Stimulated activated CD4-positive, alpha-beta T cell treated with anti-CD3 and anti-CD28 coated beads, Interleukin-15, amount 100 ng/mL, for 48 hours (primary cell): Measurements from ENCODE around the gene CCDC87.
"Not testable (repeated sequence)": the region's sequence is repeated elsewhere in the genome, so short reads cannot be mapped to it uniquely, and the experiment has no call there.

ENCODE experiments used
- DNase-seq, 2 donors: peaks; one replicate each; pipeline ENCODE4 v3.0.0-alpha.2; 2020; ENCODE audit warnings: low read depth in 2 of 2

Gene CCDC87

DNA sequence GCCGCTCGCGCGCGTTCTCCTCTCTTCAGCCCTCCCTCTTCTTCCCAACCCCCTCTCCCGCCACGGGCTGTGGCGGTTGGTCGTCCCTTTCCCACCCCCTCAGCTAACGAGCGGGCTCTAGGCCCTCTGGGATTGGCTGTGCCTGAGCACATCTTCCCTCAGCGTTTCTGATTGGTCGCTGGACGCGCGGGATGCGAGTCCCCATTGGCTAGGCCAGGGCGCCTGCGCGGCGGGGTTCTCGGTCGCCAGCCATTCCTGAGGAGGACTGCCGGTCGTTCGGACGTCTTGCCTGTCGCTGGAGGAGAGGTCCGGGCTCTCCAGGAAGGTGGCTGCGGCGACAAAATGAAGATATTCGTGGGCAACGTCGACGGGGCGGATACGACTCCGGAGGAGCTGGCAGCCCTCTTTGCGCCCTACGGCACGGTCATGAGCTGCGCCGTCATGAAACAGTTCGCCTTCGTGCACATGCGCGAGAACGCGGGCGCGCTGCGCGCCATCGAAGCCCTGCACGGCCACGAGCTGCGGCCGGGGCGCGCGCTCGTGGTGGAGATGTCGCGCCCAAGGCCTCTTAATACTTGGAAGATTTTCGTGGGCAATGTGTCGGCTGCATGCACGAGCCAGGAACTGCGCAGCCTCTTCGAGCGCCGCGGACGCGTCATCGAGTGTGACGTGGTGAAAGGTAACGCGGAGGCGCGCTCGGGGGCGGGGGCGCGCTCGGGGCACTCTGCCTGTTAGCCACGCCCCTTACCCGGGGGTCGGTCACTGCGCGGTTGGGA lies 23.7 kb upstream of the CCDC87 start, which contains the start of gene RBM14:
Gene RBM14, plus strand, starts transcription at position 252 of the 776 bp plus-strand sequence. Its CDS starts 91 bp downstream, at position 343.
- DNase-seq: peak; percentile 97 to 99

DNA sequence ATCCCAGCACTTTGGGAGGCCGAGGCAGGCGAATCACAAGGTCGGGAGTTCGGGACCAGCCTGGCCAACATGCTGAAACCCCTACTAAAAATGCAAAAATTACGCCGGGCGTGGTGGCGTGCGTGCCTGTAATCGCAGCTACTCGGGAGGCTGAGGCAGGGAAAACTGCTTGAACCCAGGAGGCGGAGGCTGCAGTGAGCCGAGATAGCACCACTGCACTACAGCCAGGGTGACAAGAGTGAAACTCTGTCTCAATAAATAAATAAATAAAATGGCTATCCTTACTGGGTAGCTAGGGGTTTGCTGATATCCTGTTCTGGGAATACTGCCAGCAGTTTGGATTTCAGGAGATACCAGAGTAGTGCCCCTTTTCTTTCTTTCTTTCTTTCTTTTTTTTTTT lies 21.2 kb upstream of the CCDC87 start:
- no peak for DNase-seq

DNA sequence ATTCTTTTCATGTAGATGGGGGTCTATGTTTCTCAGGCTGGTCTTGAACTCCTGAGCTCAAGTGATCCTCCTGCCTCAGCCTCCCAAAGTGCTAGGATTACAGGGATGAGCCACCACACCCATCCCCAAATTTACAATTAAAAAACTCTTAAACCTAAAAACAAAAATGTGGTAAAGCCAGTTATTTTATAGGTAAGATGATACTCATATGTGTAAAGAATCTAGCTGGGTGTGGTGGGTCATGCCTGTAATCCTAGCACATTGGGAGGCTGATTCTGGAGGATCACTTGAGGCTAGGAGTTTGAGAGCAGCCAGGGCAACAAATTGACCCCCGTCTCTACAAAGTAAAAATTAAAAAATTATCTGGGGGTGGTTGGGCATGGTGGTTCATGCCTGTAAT lies 19.6 kb upstream of the CCDC87 start:
- no peak for DNase-seq

DNA sequence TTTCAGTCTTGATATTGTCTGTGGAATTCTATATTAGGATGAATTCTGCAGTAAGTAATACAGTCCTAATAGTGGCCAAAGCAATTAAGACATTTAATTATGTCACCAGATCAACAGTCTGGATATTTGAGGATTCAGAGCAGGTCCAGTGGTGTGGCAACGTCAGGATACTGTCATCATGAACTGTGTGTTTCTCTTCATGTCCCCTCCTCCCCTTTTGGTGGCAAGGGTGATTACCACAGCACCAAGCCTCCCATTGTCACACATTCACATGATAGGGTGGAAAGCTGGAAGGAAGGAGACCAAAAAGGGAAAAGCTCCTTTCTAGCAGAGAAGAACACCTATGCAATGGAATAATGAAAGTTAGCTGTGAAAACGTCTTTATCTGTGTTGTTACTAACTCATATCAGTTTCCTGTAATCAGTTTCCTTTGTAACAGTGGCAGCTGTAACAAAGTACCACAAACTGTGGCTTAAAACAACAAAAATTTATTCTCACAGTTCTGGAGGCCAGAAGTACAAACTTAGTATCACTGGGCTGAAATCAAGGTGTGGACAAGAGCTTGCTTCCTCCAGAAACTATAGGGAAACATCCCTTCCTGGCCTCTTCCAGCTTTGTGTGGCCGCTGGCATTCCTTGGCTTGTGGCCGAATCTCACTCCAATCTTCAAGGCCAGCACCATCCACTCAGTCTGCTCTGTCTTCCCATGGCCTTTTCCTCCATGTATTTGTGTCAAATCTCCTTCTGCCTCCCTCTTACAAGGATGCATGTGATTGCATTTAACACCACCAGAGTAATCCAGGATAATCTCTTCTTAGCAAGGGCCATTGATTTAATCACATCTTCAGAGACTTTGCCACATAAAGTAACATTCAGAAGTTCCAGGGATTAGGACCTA lies 17.1 kb upstream of the CCDC87 start:
- DNase-seq: no peak

DNA sequence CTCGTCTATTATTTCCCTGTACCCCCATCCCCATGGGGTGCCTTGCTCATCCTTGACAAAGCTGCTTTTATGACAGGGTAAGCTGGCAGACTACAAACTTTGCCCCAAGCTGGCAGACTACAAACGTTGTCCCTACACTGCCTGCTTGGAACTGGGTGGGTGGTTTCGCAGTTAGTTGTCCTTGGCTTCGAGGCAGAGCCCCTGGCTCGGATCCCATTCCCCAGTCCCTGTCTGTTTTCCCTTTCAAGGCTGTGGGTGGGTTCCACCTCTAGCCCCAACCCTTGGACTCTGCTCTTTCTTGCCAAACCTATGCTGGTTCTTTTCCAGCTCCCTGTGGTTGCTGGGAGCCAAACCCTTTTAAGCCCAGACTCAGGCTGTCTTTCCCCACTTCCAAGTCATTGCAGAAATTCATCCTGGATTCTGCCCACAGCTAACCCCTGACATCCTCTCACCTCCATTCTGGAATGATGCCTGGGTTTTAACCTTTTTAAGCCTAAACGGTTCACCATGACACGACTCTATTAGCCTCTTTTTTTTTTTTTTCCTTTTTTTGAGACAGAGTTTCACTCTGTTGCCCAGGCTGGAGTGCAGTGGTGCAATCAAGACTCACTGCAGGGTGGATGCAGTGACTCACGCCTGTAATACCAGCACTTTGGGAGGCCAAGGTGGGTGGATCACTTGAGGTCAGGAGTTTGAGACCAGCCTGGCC lies 14.4 kb upstream of the CCDC87 start:
- DNase-seq: no peak

DNA sequence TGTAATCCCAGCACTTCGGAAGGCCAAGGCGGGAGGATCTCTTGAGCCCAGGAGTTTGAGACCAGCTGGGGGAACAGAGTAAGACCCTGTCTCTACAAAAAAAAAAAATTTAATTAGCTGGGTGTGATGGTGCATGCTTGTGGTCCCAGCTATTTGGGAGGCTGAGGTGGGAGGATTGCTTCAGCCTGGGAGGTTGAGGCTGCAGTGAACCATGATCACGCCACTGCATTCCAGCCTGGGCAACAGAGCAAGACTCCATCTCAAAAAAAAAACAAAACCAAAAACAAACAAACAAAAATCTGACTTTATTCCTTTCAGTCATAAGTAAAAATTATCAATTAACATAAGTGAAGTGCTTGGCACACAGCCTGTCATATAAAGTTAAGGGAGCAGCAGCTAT lies 13.7 kb upstream of the CCDC87 start:
- DNase-seq: not testable (repeated sequence)

DNA sequence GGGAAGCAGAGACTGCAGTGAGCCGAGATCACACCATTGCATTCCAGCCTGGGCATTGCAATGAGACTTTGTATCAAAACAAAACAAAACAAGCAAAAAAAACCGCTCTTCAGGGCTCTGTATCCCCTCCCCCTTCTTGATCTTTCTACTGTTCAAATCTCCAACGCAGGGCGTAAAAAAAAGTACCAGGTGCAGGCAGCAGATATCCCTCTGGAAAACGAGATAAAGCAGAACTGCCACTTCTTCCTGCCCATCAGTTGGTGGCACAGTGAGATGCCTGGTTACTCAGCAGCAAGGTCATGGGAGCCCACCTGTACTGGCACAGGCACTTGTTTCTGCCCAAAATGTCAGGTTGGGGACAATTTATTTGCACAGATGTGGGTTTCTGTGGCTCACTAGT lies 11.3 kb upstream of the CCDC87 start:
- DNase-seq: no peak

DNA sequence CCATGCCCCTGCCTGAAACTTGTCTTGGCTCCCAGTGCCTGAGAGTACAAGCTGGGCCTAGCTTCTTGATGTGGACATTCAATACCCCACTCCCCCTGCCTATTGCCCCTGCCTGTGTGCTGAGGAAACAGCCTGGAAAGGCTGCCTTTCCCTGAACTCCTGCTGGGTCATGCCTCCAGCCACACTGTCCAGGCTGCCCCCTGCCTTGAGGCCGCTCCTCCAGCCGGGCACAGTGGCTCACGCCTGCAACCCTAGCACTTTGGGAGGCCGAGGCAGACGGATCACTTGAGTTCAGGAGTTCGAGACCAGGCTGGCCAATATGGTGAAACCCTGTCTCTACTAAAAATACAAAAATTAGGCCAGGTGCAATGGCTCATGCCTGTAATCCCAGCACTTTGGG lies 10.2 kb upstream of the CCDC87 start:
- no peak for DNase-seq

DNA sequence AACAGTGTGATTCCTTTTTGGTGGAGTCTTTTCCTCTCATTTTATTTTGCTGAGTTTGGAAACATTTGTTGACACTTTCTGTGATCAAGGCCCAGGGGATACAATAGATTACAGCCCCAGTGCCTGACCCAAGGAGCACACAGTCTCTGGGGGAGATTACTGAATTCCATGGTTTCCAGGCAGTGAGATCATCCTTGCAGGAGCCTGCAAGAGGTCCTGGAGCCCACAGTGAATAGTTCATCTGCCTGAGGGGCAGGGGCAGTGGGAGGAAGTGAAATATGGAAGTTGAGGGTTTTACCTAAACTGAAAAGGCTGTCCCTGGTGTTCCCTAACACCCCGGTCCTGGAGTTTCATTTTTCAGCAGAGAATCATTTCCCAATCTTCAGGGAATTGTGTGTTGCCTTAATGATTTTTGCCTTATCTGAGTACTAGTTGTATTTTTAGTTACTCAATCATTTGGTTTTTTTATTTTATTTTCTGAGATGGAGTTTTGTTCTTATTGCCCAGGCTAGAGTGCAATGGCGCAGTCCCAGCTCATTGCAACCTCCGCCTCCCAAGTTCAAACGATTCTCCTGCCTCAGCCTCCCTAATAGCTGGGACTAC lies 7.9 kb upstream of the CCDC87 start:
- DNase-seq: no peak

DNA sequence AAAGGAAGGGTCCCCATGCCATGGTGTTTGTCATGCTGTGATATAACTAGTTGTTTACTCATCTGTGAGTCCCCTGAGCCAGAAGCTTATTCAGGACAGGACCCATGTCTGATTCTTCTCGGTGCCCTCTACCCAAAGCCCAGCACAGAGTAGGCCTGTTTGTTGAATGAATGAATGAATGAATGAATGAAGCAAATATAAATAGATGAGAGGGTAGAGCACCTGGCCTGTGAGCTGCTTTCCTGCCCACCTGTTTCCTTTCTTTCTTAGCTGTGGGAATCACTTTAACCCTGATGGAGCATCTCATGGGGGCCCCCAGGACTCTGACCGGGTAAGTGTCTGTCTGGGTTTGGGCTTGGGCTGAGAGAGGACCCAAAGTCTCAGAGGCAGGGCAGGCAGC lies 7.4 kb upstream of the CCDC87 start:
- no peak for DNase-seq

DNA sequence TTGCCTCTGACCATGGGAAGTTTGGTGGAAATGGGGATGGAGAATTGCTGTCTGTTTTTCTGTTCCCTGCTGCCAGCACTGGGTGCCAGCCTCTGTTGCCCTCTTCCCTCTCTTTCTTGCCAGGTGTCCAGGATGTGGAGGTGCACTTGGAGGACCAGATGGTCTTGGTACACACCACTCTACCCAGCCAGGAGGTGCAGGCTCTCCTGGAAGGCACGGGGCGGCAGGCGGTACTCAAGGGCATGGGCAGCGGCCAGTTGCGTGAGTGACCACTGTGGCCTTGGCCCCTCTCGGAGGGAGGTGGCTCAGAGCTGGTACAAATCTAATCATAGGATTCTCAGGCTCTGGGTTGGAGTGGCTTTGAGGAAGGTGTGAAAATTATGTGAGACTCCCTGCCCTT lies 6.1 kb upstream of the CCDC87 start:
- no peak for DNase-seq

DNA sequence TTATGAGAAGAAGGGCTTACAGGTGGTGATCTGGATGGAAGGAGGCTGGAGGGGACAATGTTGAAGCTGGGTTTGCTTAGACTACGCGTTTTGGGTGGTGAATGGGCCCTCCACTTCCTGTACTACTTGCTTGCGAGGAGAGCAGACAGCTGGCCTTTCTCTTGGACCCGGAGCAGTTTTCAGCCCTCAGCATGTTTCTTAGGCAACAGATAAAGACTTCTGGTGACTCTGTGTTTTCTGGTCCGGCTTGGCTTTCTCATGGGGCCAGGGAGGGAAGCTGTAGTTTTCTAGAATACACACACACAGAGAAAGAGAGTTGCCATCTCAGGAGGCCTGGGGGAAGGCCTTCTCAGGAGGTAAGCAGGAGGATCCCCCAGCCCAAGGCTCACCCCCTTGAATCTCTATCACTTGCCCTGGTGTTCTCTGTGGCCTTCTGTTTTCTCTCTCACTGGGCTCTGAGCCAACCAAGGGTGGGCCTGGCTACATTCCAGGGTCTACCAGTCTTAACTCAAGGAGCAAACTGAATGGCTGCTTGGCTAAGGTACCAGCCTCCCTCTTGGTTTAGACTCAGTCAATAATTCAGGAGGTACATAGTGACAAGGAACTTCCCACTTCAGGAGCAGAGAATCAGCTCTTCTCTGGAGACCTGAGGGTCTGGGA lies 2.5 kb upstream of the CCDC87 start:
- DNase-seq: no peak

DNA sequence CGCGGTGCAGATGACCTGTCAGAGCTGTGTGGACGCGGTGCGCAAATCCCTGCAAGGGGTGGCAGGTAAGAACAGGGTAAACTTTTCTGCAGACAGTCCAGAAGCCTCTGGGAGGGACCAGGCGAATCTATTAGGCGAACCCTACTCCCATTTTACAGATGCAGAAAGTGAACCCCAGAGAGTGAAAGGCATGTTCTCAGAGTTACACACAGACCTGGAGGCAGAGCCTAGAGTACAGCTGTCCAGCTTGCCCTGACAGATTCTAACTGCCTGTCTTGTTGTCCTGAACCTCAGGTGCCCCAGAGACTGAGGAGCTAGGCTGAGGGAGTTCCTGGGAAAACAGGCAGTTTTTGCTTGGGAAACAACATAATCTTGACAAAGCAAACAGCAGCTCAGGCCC lies 787 bp upstream of the CCDC87 start:
- DNase-seq: no peak

DNA sequence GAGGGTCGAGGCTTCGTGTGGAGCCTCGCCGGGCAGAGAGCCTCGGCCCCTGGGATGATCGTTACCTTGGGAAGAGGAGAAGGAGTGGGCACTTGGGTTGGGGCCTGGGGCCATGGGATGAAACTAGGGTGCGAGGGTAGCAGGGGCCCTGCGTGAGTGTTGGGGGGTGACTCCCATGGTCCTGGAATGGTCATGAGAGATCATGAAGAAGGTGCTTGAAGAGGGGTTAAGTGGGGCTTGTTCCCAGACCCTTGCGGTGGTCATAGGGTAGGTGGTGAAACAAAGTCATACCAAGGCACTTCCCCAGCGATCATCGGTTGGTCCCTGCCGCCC lies 406 bp upstream of the CCDC87 start:
- DNase-seq: no peak

DNA sequence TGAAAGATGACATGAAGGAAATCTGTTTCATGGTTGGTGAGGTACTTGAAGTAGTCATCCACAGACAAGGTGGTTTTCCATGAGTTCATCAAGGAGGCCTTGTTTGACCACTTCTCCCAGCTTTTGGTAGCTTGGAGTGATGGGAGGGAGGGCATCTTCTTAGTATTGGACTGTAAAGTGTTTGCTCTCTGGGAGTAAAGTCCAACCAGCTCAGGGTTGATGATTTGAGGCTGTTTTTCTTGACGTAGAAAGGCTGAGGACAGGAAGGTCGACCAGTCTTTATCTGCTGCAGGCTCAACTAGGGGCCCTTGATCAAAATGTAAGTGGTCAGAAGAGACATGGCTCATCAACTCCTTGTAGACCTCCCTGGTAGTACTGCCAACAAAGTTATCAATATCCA lies 1.7 kb downstream of the CCDC87 start:
- no peak for DNase-seq

DNA sequence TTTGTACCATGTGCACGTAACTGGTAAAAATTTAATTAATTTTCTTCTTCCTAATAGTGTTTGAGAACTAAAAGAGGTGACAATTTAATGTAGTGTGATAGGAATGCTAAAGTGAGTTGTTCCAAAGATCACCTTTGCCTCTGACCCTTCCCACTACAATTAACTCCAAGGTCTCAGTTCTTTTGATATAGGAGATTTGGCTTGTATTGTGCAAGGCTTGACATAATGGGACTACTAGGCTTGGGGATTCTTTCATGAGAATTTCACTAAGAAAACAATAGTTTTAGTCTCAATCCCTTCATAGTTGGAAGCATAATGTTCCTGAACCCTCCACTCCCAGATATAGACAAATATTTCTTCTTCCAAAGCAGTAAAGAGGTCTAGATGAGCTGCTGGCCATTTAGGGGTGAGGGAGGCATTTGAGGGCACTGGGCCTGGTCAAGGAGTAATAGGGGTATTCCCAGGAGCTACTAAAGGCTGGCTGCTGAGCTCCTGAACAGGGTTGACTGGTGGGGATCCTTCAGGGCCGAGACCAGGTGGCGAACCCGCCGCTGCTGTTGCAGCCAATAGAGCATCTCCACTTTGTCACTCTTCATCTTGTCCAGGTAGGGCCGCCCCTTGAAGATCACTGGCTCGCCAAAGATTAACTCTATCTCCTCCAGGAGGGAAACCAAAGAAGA lies 2.7 kb downstream of the CCDC87 start:
- no peak for DNase-seq

DNA sequence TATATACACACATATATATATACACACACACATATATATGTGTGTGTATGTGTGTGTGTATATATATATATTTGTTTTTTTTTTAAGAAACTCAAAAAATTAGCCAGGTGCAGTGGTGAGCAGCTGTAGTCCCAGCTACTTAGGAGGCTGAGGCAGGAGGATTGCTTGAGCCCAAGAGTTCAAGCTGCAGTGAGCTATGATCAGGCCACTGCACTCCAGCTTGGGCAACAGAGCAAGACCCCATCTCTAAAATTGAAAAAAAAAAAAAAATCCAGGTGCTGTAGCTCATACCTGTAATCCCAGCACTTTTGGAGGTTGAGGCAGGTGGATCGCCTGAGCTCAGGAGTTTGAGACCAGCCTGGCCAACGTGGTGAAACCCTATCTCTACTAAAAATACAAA lies 3.5 kb downstream of the CCDC87 start:
- DNase-seq: not testable (repeated sequence)

DNA sequence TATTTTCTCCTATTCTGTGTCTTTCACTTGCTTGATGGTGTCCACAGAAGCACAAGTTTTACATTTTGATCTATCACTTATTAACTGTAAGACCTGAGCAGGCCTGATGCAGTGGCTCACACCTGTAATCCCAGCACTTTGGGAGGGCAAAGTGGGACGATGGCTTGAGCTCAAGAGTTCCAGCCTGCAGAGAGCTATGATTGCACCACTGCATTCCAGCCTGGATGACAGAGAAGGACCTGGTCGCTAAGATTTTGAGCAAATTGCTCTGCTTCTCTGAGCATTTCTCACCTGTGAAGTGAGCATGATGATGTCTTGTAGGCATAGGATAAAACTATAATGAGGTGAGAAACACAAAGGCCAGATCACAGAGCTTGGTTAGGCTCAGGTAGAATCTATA lies 6.7 kb downstream of the CCDC87 start:
- no peak for DNase-seq

DNA sequence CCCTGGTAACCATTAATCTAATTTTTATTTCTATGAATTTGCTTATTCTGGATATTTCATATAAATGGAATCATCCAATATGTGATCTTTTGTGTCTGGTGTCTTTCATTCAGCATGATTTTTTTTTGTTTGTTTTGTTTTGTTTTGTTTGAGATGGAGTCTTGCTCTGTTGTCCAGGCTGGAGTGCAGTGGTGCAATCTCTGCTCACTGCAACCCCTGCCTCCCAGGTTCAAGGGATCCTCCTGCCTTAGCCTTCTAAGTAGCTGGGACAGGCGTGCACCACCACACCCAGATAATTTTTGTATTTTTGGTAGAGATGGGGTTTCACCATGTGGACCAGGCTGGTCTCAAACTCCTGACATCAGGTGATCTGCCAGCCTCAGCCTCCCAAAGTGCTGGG lies 7.4 kb downstream of the CCDC87 start:
- DNase-seq: not testable (repeated sequence)

DNA sequence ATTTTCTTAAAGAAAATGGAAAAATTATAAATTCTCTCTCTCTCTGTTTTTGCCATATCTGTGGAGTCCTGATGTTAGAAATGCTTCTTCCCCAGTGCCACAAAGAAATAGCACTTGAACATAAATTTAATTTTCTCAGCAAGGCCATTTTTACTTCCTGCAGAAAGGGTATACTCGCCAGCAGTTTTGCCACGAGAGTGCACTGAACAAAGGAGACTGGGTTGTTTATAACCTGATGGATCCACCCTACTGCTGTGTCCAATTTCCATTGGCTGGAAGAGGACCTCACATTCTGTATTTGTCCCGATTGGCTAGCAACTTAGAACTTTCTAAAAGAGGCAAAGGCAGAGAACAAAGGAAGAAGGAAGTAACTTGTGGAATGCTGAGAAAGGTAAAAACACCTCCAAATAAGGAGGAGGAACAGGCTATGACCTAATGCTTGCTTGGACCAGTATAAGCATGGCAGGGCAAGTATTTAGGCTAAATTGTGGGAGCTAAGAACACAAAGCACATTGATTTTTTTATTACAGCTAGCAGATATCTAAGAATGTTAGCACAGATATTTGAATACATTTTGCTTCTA lies 10.2 kb downstream of the CCDC87 start:
- DNase-seq: not testable (repeated sequence)

DNA sequence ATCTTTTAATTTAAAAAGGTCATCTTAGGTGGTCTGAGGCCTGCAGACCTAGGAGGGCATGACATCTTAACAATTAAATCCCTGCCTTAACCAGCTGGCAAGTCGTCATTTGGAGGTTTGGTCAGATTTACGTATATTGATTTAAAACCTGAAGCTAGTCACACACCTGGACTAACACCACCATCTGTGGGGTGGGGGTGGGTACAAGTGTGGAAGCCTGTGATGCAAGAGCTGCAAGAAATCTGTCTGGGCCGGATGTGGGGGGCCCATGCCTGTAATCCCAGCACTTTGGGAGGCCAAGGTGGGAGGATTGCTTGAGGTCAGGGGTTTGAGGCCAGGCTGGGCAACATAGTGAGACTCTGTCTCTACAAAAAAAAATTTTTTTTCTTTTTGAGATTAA lies 11.6 kb downstream of the CCDC87 start:
- no peak for DNase-seq
